HAP-1 (cell line): ENCODE measurements around the gene POU3F1.

ENCODE experiments used
- DNase-seq, 2 experiments: peaks; one replicate each; pipeline ENCODE4 v3.0.0-alpha.2; 2016 to 2020; ENCODE audit warnings: low spot score in 2 of 2
- H3K27me3 ChIP-seq: fragments of 250-450 bp; sonication (Bioruptor Pico); 2 replicates; pipeline ENCODE4 v1.5.1; 2020; ENCODE audit warnings: low read depth, mild to moderate bottlenecking, moderate library complexity
- H3K36me3 ChIP-seq: fragments of 250-450 bp; sonication (Bioruptor Pico); replicated peaks from 2 replicates; pipeline ENCODE4 v1.5.1; 2020; ENCODE audit warnings: mild to moderate bottlenecking
- H3K4me1 ChIP-seq: fragments of 250-450 bp; sonication (Bioruptor Pico); 2 replicates; pipeline ENCODE4 v1.5.1; 2020; ENCODE audit warnings: mild to moderate bottlenecking
- H3K4me3 ChIP-seq: fragments of 250-450 bp; sonication (Bioruptor Pico); 2 replicates; pipeline ENCODE4 v1.5.1; 2020; ENCODE audit warnings: mild to moderate bottlenecking, moderate library complexity
- H3K9me3 ChIP-seq: fragments of 250-450 bp; sonication (Bioruptor Pico); 2 replicates; pipeline ENCODE4 v1.5.1; 2020; ENCODE audit warnings: mild to moderate bottlenecking, moderate library complexity
- in situ Hi-C: fragments of 300-500 bp; cut with MboI; formaldehyde crosslinking; loops from 3 replicates; pipeline ENCODE4 v1.14.3; 2020; ENCODE audit warnings: low sequenced_read_pairs, inconsistent platforms, mixed read lengths

POU3F1 gene

DNA sequence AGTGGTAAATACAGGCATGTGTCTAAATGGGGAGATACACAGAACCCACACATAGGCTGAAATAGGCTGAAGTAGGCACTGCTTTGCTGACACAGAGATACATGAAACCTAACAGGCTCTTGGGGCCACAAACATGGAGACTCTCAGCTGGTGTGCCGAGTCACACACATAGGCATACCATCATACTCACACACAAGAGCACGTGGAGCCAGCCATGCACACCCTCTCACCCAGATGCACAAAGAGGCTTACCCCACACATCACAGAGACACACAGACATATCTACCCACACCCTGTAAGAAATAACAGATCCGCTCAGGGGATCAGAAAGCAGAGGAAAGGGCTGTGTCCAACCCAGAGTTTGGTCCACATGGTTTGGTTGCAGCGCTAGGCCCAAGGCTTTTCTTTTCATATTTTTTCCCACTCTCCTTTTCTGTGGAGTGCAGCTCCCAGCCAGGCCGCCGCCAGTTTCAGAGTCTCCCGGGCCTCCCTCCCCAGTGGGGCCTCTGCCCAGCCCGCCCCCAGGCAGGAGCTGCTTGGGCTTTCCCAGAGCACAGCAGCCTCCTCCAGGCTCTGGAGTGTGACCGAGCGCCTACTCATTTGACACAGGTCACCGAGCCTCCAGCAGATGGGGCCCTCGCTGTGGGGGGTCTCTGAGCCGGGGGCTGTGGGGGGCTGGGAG, 3.9 kb upstream of the POU3F1 start:
- Histone ChIP-seq H3K36me3 (no peaks in the 10 kb centered on the region), H3K27me3 (peaks cover 3% of the 10 kb centered on the region; the same call in 1 of the 2 replicates), H3K9me3 (no peaks in the 10 kb centered on the region), H3K4me3 (no peak overlapping the region), H3K4me1 (no peaks in the 10 kb centered on the region; the same call in 1 of the 2 replicates)
- in situ Hi-C loops: no loop called here
- DNase-seq: no peak

DNA sequence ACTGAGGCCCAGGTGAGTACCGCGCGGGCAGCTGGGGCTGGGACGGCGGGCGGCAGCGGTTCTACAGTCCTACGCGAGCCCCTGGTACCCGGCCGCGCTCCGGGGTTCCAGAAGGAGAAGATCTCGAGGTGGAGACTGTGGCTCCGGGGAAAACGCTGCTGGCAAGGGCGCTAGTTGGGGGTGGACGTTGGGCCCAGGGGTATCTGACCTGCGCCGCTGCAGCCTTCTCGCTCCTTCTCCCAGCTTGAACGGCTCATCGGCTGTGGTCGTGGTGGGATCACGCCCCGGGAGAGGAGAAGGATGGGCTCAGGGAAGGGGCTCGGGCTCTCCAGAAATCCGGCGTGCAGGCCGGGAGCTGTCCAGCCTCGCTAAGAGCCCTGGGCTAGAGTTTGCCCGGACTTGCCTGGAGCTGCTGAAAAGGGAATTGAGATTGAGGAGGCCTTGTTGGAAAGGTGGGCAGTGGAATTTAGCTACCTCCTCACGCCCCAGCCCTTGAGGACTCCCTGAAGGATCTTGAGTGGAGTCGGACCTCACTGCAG, 1.1 kb upstream of the POU3F1 start:
- DNase-seq: peak in 1 of 2 experiments; percentile 36
- H3K36me3 ChIP-seq: no peaks in the 10 kb centered on the region
- in situ Hi-C loops: loop anchor here (25.0 kb wide), 1 partner anchor 540 kb away; no protein-coding TSS in a partner anchor

DNA sequence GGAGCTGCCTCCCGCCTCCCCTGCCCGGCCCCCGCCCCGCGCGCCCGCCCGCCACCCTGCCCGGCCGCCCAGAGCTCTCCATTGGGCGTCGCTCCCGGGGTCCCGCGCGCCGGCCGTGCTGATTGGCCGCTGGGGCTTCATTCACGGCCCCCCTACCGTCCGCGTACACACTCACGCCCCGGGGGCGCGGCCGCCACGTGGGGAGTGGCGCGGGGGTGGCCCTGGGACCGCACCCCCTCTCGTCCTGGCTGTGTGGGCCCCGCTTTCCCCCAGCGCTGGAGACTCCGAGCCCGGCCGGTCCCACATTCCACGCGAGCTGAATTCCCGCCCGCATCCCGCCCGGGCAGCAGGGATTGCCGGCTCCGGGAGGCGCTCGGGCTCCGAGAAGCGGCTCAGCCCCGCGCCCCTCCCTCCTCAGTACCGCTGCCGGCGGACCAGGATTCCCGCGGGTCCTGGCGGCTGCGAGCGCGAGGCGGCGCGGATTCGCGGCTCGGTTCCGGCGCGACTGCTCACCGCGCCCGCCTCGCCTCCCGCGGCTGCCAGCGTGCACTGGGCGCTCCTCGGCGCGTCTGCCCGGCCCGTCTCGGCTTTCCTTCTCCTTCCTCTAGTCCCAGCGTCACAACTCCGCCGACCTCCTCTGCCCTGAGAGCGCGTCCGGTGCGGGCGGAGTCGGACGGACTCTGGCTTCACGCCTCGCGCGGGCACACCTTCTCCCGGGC, 450 bp upstream of the POU3F1 start:
- Histone ChIP-seq H3K36me3 (no peaks in the 10 kb centered on the region), H3K4me3 (peak overlapping the region; percentile 50), H3K9me3 (no peaks in the 10 kb centered on the region), H3K4me1 (no peaks in the 10 kb centered on the region; the same call in 1 of the 2 replicates), H3K27me3 (peaks cover 3% of the 10 kb centered on the region; the same call in 1 of the 2 replicates)
- peak; percentile 76 to 94 for DNase-seq
- in situ Hi-C loops: loop anchor here (25.0 kb wide), 1 partner anchor 540 kb away; no protein-coding TSS in a partner anchor

More for the DNA sequence above, 1.1 kb upstream of the POU3F1 start:
- peak overlapping the region; percentile 50 for H3K4me3 ChIP-seq
- H3K27me3 ChIP-seq: peaks cover 3% of the 10 kb centered on the region; the same call in 1 of the 2 replicates
- no peaks in the 10 kb centered on the region; the same call in 1 of the 2 replicates for H3K4me1 ChIP-seq
- no peaks in the 10 kb centered on the region for H3K9me3 ChIP-seq

DNA sequence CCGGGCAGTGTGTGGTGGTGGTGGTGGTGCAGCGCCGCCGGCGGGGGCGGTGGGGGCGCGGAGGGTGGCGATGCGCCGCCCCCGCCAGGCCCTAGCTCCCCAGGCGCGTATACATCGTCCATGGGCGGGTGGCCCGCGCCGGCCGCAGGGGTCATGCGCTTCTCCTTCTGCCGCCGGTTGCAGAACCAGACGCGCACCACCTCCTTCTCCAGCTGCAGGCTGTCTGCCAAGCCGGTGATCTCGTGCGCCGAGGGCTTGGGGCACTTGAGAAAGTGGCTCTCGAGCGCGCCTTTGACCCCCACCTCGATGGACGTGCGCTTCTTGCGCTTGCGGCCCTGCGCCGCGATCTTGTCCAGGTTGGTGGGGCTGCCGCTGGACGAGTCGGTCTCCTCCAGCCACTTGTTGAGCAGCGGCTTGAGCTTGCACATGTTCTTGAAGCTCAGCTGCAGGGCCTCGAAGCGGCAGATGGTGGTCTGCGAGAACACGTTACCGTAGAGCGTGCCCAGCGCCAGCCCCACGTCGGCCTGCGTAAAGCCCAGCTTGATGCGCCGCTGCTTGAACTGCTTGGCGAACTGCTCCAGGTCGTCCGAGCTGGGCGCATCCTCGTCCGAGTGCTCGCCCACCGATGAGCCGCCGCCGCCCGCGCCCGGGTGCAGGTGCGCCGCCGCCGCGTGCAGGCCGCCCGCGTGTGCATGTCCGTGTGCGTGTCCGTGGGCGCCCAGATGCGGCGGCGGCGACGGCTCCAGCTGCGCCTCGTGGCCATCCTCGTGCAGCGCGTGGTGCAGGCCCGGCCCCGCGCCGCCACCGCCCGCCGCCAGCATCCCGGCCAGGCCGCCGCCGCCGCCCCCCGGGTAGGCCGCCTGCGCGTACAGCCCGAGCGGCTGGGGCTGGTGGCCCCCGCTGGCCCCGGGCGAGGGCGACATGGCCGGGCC, 926 bp downstream of the POU3F1 start:
- DNase-seq: no peak
- H3K27me3 ChIP-seq: peaks cover 3% of the 10 kb centered on the region; the same call in 1 of the 2 replicates
- no peaks in the 10 kb centered on the region for H3K36me3 ChIP-seq
- no peaks in the 10 kb centered on the region for H3K9me3 ChIP-seq
- H3K4me3 ChIP-seq: no peak overlapping the region
- in situ Hi-C loops: loop anchor here (25.0 kb wide), 1 partner anchor 542 kb away; no protein-coding TSS in a partner anchor
- H3K4me1 ChIP-seq: no peaks in the 10 kb centered on the region; the same call in 1 of the 2 replicates

DNA sequence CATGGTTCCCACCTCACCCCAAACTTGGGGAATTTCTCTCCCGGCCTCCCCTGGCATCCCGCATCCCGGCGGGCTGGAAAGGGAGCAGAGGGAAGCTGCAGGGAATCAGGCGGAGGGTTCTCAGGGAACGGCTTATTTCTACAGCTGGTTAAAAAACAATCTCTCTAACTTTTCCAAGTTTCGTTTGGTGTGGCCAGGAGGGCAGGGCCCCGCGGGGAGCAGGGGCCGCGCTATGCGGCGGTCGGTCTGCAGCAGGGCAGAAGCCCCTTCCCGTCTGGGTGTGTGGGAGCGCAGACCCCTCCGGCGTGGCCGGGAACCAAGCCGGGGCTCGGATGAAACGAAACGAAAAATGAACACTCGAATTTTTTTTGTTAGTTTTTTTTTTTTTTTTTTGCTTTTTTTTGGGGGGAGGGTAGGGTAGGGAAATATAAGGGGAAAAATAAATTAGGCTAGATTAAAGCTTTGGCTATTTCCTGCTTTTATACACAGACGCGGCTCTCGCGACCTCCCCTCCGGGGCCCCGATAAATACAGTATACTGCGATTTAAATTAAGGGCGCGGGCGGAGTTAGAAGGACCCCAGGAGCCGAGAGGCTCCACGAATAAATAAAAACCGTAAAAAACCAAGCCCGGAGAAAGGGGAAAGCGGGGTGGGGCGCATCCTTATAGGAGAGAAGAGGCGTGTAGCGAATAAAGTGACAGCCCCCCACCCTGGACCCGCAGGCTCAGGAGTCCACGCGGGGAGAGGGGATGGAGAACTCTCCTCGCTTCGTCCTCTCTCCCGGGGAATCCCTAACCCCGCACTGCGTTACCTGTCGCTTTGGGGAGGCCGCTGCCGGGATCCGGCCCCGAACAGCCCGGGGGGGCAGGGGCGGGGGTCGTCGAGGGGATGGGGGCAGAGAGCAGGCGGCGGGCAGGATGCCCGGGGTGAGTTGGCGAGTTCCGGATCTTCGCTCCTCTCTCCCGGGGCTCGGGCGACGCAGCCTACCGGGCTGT, 2.1 kb downstream of the POU3F1 start:
- peaks cover 3% of the 10 kb centered on the region; the same call in 1 of the 2 replicates for H3K27me3 ChIP-seq
- in situ Hi-C loops: loop anchor here (25.0 kb wide), 1 partner anchor 543 kb away; no protein-coding TSS in a partner anchor

DNA sequence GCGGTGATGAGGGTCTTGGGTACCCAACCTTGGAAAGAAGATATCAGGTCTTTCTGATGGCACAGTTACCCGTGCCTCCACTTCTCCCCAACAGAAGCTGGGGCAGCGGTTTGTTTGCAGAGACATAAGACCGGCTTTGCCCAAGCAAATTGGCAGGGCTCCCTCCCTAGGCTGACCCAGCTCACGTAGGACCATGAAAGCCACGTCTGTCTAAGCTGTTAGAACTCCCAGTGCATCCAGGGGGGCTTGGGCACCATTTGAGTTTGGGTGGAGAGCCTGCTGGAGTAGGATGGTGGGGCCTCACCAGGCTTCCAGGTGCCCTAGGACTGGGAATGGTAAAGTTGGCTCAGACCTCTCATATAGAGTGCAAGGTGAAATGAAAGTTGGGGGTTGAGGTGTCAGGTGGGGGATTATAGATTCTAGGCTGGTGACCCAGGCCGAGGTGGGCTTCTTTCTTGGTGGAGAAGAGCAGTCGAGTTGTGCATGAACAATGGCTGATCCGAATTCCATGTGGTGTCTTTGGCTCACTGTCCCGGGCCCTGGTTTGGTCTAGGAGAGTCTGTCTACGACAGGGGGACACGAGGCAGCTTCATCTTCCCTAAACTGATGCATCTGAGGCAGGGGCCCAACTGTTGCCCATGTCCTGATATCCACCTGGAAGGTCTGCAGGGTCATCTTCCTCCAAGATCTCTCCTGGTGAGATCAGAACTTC, 3.4 kb downstream of the POU3F1 start:
- in situ Hi-C loops: loop anchor here (25.0 kb wide), 1 partner anchor 544 kb away; no protein-coding TSS in a partner anchor
- Histone ChIP-seq H3K4me3 (no peak overlapping the region), H3K36me3 (no peaks in the 10 kb centered on the region), H3K9me3 (no peaks in the 10 kb centered on the region), H3K4me1 (no peaks in the 10 kb centered on the region; the same call in 1 of the 2 replicates), H3K27me3 (peaks cover 3% of the 10 kb centered on the region; the same call in 1 of the 2 replicates)
- no peak for DNase-seq

More for the DNA sequence above, 2.1 kb downstream of the POU3F1 start:
- H3K36me3 ChIP-seq: no peaks in the 10 kb centered on the region
- no peaks in the 10 kb centered on the region for H3K9me3 ChIP-seq
- H3K4me1 ChIP-seq: no peaks in the 10 kb centered on the region; the same call in 1 of the 2 replicates
- no peak overlapping the region for H3K4me3 ChIP-seq
- DNase-seq: no peak

DNA sequence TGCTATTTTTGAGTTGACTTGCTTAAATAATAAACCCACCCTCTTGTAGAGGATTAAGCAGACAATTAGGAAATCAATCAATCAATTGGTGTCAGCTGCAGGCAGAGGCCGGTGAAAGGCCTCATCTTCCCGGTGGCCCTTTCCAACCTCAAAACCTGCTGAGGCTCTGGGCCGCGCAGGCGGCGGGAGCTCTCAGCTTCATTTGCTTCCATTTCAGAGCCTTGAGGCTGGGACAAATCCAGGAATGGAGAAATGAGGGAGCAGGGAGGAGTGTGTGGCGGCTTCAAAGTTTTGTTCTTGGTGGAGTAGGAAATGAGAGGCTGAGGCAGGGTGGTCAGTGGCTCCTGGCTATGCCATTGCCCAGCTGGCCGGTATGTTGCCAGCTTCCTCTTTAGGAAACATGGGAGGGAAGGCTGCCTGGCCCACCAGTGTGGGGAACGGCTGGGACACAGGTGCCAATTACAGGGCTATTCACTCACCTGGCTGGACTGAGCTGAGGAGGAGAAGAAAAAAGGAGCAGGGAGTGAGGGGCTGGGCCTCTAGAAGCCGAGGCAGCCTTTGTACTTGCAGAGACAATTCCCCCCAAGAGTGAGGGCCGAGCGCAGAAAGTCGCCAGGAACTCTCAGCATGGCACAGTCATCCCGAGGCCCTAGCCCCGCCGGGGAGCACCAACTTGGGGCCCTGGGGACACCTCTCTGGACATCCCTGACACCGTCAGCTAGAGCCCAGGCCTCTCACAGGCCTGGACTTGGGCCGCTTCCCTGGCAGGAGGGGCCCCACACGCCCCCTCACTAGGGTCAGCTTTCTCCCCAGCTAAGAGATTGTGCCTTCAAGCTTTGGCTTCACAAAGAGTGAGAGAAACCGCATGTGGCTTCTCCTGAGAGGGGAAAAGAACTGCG, 4.4 kb downstream of the POU3F1 start:
- H3K4me1 ChIP-seq: no peaks in the 10 kb centered on the region
- no peaks in the 10 kb centered on the region for H3K27me3 ChIP-seq
- no peaks in the 10 kb centered on the region for H3K9me3 ChIP-seq
- peak; percentile 41 to 48 for DNase-seq
- H3K36me3 ChIP-seq: no peaks in the 10 kb centered on the region
- no peak overlapping the region for H3K4me3 ChIP-seq
- in situ Hi-C loops: loop anchor here (25.0 kb wide), 1 partner anchor 545 kb away; no protein-coding TSS in a partner anchor

DNA sequence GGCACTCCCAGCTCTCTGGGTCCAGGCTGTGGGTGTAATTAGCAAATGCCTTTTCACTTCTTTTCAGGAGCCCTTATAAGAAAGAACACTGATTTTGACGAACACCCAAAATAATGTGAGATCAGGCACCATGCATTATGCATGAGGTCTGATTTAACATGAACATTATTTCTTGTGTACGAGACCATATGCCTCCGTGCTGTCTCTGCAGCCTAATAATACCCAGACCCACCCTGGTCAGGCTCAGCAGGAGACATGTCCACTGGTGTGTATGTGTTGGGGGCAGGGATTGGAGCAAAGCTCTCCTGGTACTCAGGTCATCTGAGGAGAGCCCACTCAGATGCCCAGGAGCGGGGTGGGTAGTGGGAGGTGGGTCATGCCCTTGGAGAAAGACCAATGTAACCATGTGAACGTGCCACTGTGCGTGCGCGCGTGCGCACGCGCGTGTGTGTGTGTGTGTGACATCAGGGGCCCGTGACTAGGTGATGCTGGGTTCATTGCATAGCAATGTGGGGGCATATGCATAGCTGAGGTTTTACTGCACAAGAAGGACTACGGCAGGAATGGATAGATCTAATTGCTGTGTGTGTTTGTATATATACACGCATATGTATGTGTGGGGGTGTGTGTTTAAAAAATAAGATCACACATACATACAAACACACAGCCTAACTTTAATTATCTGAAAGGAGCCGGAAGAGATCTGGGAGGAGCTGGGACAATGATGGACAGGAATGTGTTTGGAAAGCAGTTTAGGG, 7.1 kb downstream of the POU3F1 start:
- Histone ChIP-seq H3K9me3 (no peaks in the 10 kb centered on the region), H3K4me3 (no peak overlapping the region), H3K4me1 (no peaks in the 10 kb centered on the region), H3K36me3 (no peaks in the 10 kb centered on the region), H3K27me3 (no peaks in the 10 kb centered on the region)
- in situ Hi-C loops: loop anchor here (10.0 to 25.0 kb wide), 2 partner anchors 548 to 775 kb away; no protein-coding TSS in a partner anchor
- no peak for DNase-seq

DNA sequence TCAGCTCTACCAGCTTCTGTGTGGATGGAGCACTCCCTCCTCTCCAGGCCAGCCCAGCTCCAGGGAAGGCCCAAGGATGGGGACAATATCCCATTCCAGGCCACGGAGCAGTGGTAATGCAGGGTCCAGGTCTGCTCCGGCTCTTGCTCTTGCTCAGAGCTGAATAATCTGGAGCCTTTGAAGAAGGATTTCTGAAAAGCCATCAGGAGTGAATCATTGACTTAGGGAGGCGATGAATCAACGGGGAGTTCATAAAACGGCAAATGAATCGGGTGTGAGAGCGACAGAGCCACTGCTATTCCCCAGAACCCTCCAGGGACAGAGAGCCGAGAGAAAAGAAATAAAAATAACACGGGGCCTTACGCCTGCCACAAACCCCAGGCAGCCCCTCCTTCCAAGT, 7.7 kb downstream of the POU3F1 start:
- no peaks in the 10 kb centered on the region for H3K4me1 ChIP-seq
- no peaks in the 10 kb centered on the region for H3K9me3 ChIP-seq
- H3K36me3 ChIP-seq: no peaks in the 10 kb centered on the region
- no peak overlapping the region for H3K4me3 ChIP-seq
- H3K27me3 ChIP-seq: no peaks in the 10 kb centered on the region
- in situ Hi-C loops: loop anchor here (10.0 to 25.0 kb wide), 2 partner anchors 548 to 776 kb away; no protein-coding TSS in a partner anchor
- no peak for DNase-seq

DNA sequence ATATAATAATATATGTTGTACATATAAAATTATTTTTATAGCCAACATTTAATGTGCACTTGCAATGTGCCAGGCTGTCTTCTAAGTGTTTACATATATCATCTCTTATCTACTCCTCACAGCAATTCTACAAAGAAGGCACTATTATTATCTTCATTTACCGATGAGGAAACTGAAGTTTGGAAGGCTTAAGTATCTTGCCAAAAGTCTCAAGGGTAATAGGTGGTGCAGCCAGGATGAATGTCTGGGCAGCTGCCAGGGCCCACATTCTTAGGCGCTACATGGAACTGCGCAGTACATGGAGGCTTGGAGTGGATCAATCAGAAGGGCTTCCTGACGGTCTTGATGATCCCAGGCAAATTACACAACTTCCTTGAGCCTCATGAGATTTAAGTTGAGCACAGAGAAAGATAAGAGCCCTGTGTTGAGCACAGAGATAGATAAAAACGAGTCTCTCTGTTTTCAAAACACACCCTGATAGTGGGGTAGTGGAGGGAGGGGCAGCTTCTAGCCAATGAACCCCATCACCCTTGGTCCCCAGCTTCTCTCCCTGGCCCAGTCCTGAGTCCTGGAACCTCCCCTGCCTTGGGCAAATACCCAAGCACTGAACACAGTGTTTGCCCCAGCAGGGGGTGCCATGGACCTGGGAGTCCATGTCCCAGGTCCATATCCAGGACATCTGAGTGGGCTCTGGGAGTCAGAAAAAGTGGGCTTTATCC, 9.2 kb downstream of the POU3F1 start:
- peak in 1 of 2 experiments; percentile 50 for DNase-seq
- H3K9me3 ChIP-seq: no peaks in the 10 kb centered on the region
- in situ Hi-C loops: loop anchor here (10.0 to 25.0 kb wide), 2 partner anchors 550 to 777 kb away; no protein-coding TSS in a partner anchor
- H3K4me1 ChIP-seq: no peaks in the 10 kb centered on the region
- H3K4me3 ChIP-seq: no peak overlapping the region
- no peaks in the 10 kb centered on the region for H3K36me3 ChIP-seq
- H3K27me3 ChIP-seq: no peaks in the 10 kb centered on the region
